ENCODE results near the gene ALG2. TPM values are rescaled to one million over a fixed set of nuclear protein-coding genes. Genes with fewer than 3 reads are reported as not detected.
A peak's percentile ranks its signal among the peaks of the same experiment; 100 is the strongest.

The ALG2 gene
- total RNA-seq, 1 donor from 2014 or later: 54.4 TPM

DNA sequence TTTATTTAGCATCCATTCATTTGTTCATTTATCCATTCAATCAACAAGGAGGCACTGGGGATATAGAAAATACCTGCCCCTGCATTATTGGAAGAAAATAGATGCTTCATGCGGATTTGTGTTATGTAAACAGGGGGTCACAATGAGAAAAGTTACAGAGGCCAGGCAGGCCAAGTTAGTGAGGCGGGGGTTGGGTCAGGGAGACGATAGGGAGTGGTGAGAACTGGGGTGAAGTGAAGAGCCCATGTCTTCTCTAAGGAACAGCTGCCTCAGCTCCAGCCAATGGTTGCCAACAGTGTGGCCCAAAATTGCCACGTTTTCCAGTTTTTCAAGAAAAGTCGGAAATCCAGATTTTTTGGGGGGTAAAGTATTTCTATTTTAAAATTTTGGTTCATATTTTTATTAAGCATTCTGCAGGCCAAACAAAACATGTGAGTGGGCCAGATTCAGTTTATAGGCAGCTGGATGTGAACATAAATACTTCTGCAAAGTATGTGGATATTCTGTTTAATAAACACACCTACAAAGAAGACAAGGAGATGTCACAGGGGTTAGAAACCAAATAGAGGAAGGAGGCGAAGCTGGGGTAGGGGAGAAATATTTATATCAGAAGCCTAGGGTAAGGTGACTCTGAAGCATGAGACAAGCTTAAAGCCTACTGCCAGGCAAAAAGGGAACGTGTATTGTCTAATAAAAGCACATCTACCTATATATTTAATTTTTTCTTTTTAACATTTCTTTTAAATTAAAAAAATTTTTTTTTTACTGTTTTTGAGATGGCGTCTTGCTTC lies 44.0 kb downstream of the ALG2 start:
- Mint-ChIP-seq H3K27ac (peak overlapping the region; percentile 68), H3K36me3 (ENCODE audit: low read depth) (peaks cover 2% of the 10 kb centered on the region), H3K9me3 (no peaks in the 10 kb centered on the region), H3K4me1 (peaks cover 82% of the 10 kb centered on the region), H3K27me3 (no peaks in the 10 kb centered on the region), H3K4me3 (no peak overlapping the region)
- DNase-seq (no peak), ATAC-seq (ENCODE audit: low read depth) (peak; percentile 10)
- intact Hi-C loops (cut with micrococcal nuclease): no loop called here
- ChIA-PET POLR2A (interaction anchor here (0.8 to 5.4 kb wide), 9 partner anchors 11 to 644 kb away, joined by 3 to 63 read pairs (median 5); partner anchors contain the start of genes ALG2, NR4A3 and SEC61B), CTCF (interaction anchor here (1.5 to 3.0 kb wide), 4 partner anchors 11 to 54 kb away, joined by 6 to 9 read pairs (median 6); no protein-coding TSS in a partner anchor)
- TF ChIP-seq, protein P1, sequence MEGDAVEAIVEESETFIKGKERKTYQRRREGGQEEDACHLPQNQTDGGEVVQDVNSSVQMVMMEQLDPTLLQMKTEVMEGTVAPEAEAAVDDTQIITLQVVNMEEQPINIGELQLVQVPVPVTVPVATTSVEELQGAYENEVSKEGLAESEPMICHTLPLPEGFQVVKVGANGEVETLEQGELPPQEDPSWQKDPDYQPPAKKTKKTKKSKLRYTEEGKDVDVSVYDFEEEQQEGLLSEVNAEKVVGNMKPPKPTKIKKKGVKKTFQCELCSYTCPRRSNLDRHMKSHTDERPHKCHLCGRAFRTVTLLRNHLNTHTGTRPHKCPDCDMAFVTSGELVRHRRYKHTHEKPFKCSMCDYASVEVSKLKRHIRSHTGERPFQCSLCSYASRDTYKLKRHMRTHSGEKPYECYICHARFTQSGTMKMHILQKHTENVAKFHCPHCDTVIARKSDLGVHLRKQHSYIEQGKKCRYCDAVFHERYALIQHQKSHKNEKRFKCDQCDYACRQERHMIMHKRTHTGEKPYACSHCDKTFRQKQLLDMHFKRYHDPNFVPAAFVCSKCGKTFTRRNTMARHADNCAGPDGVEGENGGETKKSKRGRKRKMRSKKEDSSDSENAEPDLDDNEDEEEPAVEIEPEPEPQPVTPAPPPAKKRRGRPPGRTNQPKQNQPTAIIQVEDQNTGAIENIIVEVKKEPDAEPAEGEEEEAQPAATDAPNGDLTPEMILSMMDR (IDR thresholded peaks at IDR 0.05): no peak

DNA sequence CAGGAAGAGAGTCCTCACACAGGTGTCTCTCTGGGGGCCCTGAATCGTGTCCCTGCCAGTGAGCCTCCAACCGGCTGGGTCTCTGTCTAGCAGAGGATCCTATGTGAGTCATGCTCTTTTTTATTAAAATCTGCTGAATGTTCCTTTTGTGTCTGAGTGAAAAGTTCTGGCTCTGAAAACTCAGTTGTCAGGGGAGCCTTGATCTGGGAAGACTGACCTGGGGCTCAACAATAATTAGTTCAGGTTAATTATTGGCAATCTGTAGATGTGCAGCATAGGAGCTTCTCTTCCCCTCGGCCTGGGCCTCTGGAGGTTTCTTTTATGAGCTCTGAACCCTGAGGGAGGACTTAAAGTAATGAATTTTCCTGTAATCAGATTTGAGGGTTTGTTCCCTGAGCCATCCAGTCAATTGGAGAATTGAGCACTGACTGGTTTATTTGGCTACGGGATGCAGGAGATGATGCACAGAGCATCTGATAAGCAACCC lies 45.2 kb downstream of the ALG2 start:
- Mint-ChIP-seq H3K27ac (peak overlapping the region; percentile 42), H3K4me3 (no peak overlapping the region), H3K27me3 (no peaks in the 10 kb centered on the region), H3K4me1 (peaks cover 70% of the 10 kb centered on the region), H3K9me3 (no peaks in the 10 kb centered on the region), H3K36me3 (ENCODE audit: low read depth) (peaks cover 2% of the 10 kb centered on the region)
- POLR2A ChIA-PET: interaction anchor here (1.9 to 5.4 kb wide), 3 partner anchors 8 to 45 kb away, joined by 8 to 63 read pairs (median 54); partner anchors contain the start of genes ALG2 and SEC61B
- intact Hi-C loops (cut with micrococcal nuclease): no loop called here
- CTCF ChIA-PET: interaction anchor here (1.5 to 3.0 kb wide), 3 partner anchors 8 to 13 kb away, joined by 8 to 9 read pairs (median 8); no protein-coding TSS in a partner anchor
- ATAC-seq (ENCODE audit: low read depth): no peak
- TF ChIP-seq, protein P1 (IDR thresholded peaks at IDR 0.05): no peak
- DNase-seq: no peak

DNA sequence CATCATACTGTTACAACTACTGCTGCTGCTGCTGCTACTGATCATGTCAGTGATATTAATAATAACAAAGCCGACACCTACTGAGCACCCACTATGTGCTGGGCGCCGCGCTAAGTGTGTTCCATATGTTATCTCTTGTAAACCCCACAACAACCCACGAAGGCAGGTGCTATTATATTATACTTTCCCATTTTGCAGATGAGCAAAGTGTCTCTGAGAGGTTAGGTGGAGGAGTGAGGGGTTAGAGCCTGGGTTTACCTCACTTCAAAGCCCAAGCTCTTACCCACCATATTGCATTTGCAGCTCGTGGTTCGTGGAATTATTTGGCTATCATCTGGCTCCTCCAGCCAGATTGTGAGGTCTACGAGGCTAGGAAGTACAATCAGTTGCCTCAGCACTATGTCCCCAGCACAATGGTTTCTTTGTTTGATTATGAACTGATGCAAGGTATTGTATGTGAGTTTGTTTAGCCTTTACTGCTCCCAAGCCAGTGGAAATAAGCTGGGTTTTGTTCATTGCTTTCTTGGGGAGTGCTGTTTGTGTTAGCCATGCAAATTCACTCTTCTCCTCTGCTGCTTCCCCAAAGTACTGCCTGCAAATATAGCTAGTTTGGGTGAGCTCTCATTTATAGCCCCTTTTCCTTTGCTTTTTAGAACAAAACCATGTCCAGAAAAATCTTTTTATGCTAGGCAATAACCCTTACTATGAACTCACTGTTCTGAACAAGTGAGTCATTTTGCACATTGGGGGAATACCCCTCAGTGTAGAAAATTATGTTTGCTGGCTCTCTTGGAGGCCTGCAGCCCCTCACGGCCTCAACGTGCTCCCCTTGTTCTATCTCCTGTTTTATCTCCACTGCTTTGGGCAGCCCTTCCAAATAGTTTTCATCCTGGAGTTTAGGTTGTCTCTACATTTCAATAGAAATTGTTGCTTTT lies 47.9 kb downstream of the ALG2 start:
- no peaks in the 10 kb centered on the region for H3K27me3 Mint-ChIP-seq
- no peak overlapping the region for H3K4me3 Mint-ChIP-seq
- H3K9me3 Mint-ChIP-seq: no peaks in the 10 kb centered on the region
- ChIA-PET CTCF (interaction anchor here (0.7 to 4.8 kb wide), 3 partner anchors 10 to 122 kb away, joined by 3 to 32 read pairs (median 4); no protein-coding TSS in a partner anchor), POLR2A (interaction anchor here (0.6 to 3.2 kb wide), 3 partner anchors 9 to 1118 kb away, joined by 3 to 32 read pairs (median 3); partner anchors contain the start of gene NANS)
- H3K36me3 Mint-ChIP-seq (ENCODE audit: low read depth): no peaks in the 10 kb centered on the region
- H3K27ac Mint-ChIP-seq: no peak overlapping the region
- DNase-seq: no peak
- peak; percentile 60 for ATAC-seq (ENCODE audit: low read depth)
- intact Hi-C loops (cut with micrococcal nuclease): no loop called here
- H3K4me1 Mint-ChIP-seq: peaks cover 46% of the 10 kb centered on the region
- TF ChIP-seq, protein P1 (IDR thresholded peaks at IDR 0.05): no peak

DNA sequence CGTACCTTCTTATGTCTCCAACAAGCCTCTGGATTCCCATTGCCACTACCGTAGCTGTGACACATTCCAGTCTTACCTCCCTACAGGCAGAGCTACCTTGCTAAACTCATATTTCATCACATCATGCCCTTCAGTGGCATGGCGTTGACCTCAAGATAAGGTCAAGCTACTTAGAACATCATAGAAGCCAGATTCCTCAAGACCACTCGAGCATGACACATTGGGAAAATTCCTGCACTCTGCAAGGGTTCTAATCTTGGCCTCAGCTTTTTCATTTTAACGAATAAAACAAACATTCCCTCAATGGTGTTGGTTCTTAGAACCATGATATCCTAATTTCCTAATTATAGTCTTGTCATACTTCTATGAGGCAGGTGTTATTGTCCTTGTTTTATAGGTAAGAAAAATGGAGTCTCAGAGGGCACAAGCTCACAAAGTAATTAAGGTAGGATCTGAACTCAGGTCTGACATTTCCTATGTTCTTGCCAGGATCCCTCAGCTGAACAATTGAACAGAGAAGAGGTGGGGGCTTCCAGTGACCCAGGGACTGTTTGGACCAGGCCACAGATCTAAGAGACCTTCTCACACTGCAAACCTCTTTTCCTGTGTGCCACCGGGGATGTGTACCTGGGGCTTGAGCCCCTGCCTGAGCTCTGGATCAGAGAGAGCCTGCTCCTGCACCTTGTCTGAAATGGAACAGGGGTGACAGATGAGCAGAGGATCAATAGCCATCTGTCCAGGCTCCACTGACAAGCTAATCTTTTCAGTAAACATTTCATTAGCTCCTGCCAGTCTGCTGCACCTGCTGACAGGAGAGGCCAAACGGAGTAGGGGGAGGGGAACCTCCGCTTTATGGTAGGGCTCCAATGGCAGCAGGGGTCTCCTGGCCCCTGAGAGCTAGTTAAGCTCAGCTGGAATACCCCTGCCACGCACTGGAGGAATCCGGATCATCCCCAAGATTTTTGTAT lies 49.3 kb downstream of the ALG2 start:
- ChIA-PET CTCF (interaction anchor here (1.0 to 4.8 kb wide), 4 partner anchors 8 to 60 kb away, joined by 3 to 32 read pairs (median 4); no protein-coding TSS in a partner anchor), POLR2A (interaction anchor here (0.7 to 3.2 kb wide), 3 partner anchors 8 to 50 kb away, joined by 3 to 32 read pairs (median 3); partner anchors contain the start of genes ALG2 and SEC61B)
- Mint-ChIP-seq H3K9me3 (no peaks in the 10 kb centered on the region), H3K4me1 (peaks cover 47% of the 10 kb centered on the region), H3K27ac (no peak overlapping the region), H3K36me3 (ENCODE audit: low read depth) (no peaks in the 10 kb centered on the region), H3K4me3 (no peak overlapping the region), H3K27me3 (no peaks in the 10 kb centered on the region)
- intact Hi-C loops (cut with micrococcal nuclease): no loop called here
- ATAC-seq (ENCODE audit: low read depth) (no peak), DNase-seq (no peak)
- TF ChIP-seq, protein P1 (IDR thresholded peaks at IDR 0.05): no peak
